ENCODE results near the gene GPHB5. TPM values are rescaled to one million over a fixed set of nuclear protein-coding genes. Genes with fewer than 3 reads are reported as not detected.
"Not testable (repeated sequence)": the region's sequence is repeated elsewhere in the genome, so short reads cannot be mapped to it uniquely, and the experiment has no call there.

GPHB5 gene
- total and polyA plus RNA-seq, 9 donors: not detected

GRCh38 chr14:63286071-63286470, 32.7 kb downstream of the GPHB5 start:
- Histone ChIP-seq H3K9me3 (no peaks in the 10 kb centered on the region), H3K4me3 (no peak overlapping the region), H3K27ac (no peak overlapping the region), H3K27me3 (no peaks in the 10 kb centered on the region), H3K4me1 (ENCODE audit: insufficient read depth) (no peaks in the 10 kb centered on the region), H3K36me3 (no peaks in the 10 kb centered on the region)
- DNase-seq: no peak
- TF ChIP-seq POLR2A (IDR thresholded peaks at IDR 0.05) (no peak), CTCF (IDR thresholded peaks at IDR 0.05) (no peak), EP300 (IDR thresholded peaks at IDR 0.05) (no peak)
- 92% methylated on average over 2 of the region's 2 CpGs for WGBS, 3 donors
- intact Hi-C loops (cut with DNase I): no loop called here

- 76 to 85% (median 85%) methylated on average over 7 of the region's 7 CpGs for WGBS, 3 donors
- no peaks in the 10 kb centered on the region for H3K4me1 ChIP-seq (ENCODE audit: insufficient read depth)
- no peak overlapping the region for H3K4me3 ChIP-seq
- H3K9me3 ChIP-seq: no peaks in the 10 kb centered on the region
- H3K36me3 ChIP-seq: no peaks in the 10 kb centered on the region
- no peak overlapping the region for H3K27ac ChIP-seq
- no peak for TF ChIP-seq EP300 (IDR thresholded peaks at IDR 0.05)
- no peak for TF ChIP-seq POLR2A (IDR thresholded peaks at IDR 0.05)
- no peak for TF ChIP-seq CTCF (IDR thresholded peaks at IDR 0.05)
- no peaks in the 10 kb centered on the region for H3K27me3 ChIP-seq
- intact Hi-C loops (cut with DNase I): no loop called here
- no peak for DNase-seq
Measured at GRCh38 chr14:63283884-63284248, 34.9 kb downstream of the GPHB5 start.

- Histone ChIP-seq H3K9me3 (no peaks in the 10 kb centered on the region), H3K36me3 (no peaks in the 10 kb centered on the region), H3K27ac (no peak overlapping the region), H3K27me3 (no peaks in the 10 kb centered on the region), H3K4me1 (ENCODE audit: insufficient read depth) (no peaks in the 10 kb centered on the region), H3K4me3 (peak overlapping the region; percentile 1)
- 61 to 69% (median 63%) methylated on average over 8 of the region's 8 CpGs for WGBS, 3 donors
- TF ChIP-seq EP300 (IDR thresholded peaks at IDR 0.05): no peak
- no peak for TF ChIP-seq POLR2A (IDR thresholded peaks at IDR 0.05)
- no peak for TF ChIP-seq CTCF (IDR thresholded peaks at IDR 0.05)
- no peak for DNase-seq
- intact Hi-C loops (cut with DNase I): no loop called here
Measured at GRCh38 chr14:63282997-63283883, 35.5 kb downstream of the GPHB5 start.

- H3K9me3 ChIP-seq; H3K27ac ChIP-seq; H3K27me3 ChIP-seq; H3K4me3 ChIP-seq; H3K4me1 ChIP-seq (ENCODE audit: insufficient read depth); DNase-seq; H3K36me3 ChIP-seq: not testable (repeated sequence)
- intact Hi-C loops (cut with DNase I): loop anchor here in 1 of 4 donors (10.0 kb wide), 1 partner anchor 105 kb away; no protein-coding TSS in a partner anchor
- 95 to 100% (median 98%) methylated on average over 4 of the region's 4 CpGs for WGBS, 3 donors
Measured at GRCh38 chr14:63279933-63280332, 38.8 kb downstream of the GPHB5 start.

GRCh38 chr14:63277591-63278183, 41.0 kb downstream of the GPHB5 start:
- no peaks in the 10 kb centered on the region for H3K27me3 ChIP-seq
- no peaks in the 10 kb centered on the region for H3K36me3 ChIP-seq
- TF ChIP-seq POLR2A (IDR thresholded peaks at IDR 0.05) (no peak), CTCF (IDR thresholded peaks at IDR 0.05) (no peak), EP300 (IDR thresholded peaks at IDR 0.05) (no peak)
- peaks cover 9% of the 10 kb centered on the region for H3K4me1 ChIP-seq (ENCODE audit: insufficient read depth)
- WGBS, 3 donors: 73 to 86% (median 85%) methylated on average over 2 of the region's 2 CpGs
- intact Hi-C loops (cut with DNase I): loop anchor here in 3 of 4 donors (1.0 to 10.0 kb wide), 3 partner anchors 103 kb away; no protein-coding TSS in a partner anchor
- DNase-seq: no peak
- H3K27ac ChIP-seq: no peak overlapping the region
- no peaks in the 10 kb centered on the region for H3K9me3 ChIP-seq
- H3K4me3 ChIP-seq: no peak overlapping the region
